Hematopoietic multipotent progenitor cell (in vitro differentiated cells): ENCODE data around the gene TMEM240. TPM values are rescaled to one million over a fixed set of nuclear protein-coding genes. Genes with fewer than 3 reads are reported as not detected.
"Not testable (repeated sequence)": the region's sequence is repeated elsewhere in the genome, so short reads cannot be mapped to it uniquely, and the experiment has no call there.

ENCODE experiments used
- DNase-seq, 3 donors: peaks; one replicate each; pipeline ENCODE4 v3.0.0-alpha.2; 2011 to 2015; ENCODE audit warnings: low read depth in 2 of 3, low spot score in 2 of 3
- total RNA-seq: library from RNA; depleted of rRNA; stranded (reverse); fragments of >200 nt; gene quantifications from one replicate; pipeline ENCODE4 v1.2.3, GENCODE V29; 2012

The TMEM240 gene
- total RNA-seq, 1 donor = 1.1 TPM

DNA sequence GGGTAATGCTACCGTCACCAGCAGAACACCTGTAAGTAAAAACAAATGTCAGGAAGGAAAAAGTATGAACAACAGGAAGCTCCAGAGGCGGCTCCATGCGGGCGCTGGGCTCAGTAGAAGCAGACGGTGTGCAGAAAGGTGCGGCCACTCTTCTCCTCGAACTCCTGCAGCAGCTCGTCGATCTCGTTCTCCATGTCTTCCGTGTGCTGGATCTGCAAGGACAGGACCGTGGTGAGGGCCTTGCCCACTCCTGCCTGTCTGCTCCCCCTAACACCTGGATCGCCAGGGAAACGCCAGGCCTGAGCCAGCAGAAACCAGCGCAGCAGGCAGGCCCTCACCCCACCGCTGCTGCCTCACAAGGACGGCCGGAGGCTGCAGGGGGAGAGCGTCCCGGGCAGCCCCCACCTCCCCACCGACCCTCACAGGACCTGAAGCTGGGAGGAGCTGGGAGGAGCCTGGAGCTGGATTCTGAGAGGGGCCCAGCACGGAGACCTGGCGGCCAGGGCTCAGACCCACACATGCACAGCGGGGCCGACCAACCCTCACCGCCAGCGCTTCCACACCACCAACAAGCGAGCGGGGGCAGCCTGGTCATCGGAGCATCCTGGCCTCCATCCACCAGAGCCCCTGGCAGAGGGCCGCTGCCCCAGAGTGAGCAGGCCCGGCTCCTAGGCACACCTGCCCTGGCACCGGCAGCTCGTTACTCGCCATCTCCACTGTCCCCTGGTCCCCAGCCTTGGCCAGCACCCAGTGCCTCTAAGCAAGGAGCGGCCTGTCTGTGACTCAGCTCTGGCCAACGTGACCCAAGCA, 1.7 kb upstream of the TMEM240 start:
- DNase-seq = no peak

GRCh38 chr1:1540818-1541628, 599 bp upstream of the TMEM240 start:
- no peak for DNase-seq

DNA sequence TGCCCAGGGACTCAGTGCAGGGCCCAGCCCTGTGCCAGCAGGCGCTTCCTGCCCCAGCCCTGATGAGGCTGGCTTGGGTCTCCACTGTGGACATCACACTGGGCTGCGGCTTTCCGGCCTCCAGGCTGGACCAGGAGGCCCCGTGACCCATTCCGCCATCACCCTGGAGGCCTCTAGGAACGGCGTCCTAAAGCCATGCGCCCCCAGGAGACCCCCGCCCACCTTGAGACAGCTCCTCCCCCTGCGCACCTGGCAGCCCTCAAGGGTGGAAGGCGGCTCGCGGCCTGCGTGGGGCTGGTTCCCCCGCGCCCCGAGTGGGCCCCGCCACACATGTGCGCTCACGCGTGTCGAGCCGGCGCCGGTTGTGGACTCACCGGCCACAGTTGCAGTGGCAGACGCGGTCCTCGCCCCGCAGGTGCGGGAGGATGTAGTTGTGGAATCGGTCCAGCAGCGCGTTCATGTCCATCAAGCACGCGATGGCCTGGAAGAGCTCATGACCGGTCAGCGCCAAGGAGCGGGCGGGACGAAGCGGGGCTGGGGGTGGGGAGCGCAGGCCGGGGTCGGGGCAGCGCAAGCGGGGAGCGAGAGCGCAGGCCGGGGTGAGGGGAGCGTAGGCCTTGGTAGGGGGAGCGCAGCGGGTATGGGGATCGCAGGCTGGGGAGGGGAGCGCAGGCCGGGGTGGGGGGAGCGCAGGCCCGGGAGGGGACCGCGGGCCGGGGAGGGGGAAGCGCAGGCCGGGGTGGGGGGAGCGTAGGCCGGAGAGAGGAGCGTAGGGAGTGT, 924 bp downstream of the TMEM240 start:
- no peak for DNase-seq

- no peak for DNase-seq
These were observed 1.5 kb downstream of the TMEM240 start for GRCh38 chr1:1538989-1539309.

DNA sequence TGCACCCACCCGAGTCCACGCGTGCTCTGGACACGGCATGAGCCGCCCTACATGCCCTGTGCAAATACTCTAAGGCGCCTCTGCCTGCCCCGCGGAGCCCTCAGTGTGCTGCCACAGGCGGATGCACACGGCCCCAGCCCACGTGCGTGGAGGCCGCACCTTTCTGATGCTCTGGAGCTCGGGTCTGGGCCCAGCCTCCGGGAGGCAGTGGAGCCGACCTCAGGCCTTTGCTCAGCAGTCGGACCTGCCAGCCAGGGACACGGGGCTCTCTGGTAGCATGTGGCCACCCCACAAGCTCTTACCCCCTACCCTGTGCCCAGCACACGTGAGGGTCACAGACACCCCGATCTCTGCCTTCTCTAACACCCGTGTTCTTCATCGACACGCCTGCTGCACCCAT, 2.1 kb downstream of the TMEM240 start:
- no peak for DNase-seq

DNA sequence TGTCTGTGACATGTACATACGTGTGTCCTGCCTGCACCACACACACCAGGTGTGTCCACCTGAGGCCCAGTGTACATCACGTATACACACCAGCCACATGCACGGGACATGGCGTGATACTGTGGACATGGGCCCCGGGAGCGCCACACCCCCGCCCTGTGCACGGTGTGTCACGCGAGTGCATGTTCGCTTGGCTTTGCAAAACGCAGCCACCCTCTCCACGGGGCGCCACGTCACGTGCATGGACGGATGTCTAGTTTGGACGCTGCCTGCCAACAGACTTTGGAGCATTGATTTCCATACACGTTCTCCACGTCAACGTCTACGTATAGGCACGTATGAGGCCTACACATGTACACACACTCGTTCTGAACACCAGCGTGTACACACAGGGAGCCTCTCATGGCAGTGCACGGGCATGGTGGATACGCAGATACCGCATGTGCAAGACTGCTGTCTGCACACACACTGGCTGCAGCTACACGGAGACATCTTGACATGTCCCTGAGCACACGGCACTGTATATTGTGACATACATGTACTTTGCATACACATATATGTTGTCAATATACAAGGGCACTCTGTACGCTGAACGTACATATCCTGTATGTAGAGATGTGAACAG, 2.7 kb downstream of the TMEM240 start:
- DNase-seq = no peak

DNA sequence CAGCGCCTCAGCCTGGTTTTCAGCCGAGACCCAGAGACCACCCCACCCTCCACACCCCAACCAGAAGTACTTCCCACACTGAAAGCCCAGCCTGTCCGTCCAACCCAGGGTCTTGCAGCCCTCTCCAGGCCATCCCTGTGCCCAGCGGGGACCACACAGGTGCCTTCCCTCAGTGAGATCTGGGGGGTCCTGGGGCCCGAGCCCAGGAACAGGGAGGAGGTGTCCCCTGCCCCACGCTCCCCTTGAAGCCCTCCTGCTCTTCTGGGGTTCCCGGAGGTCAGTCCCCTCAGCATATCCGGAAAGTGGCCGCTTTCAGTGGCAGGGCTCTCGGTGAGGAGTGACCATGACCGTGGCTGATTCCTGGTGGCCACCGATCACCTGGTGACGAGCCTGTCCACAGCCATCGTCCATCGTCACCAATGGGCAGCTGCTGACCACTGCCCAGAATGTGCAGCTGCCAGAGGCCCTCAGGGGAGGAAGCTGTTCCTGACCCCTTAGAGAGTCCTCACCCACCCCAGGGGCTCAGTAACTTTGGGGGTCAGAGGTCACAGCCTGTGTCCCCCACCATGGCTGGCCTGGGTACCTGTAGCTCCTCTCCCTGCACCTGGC, 3.4 kb downstream of the TMEM240 start:
- no peak for DNase-seq

DNA sequence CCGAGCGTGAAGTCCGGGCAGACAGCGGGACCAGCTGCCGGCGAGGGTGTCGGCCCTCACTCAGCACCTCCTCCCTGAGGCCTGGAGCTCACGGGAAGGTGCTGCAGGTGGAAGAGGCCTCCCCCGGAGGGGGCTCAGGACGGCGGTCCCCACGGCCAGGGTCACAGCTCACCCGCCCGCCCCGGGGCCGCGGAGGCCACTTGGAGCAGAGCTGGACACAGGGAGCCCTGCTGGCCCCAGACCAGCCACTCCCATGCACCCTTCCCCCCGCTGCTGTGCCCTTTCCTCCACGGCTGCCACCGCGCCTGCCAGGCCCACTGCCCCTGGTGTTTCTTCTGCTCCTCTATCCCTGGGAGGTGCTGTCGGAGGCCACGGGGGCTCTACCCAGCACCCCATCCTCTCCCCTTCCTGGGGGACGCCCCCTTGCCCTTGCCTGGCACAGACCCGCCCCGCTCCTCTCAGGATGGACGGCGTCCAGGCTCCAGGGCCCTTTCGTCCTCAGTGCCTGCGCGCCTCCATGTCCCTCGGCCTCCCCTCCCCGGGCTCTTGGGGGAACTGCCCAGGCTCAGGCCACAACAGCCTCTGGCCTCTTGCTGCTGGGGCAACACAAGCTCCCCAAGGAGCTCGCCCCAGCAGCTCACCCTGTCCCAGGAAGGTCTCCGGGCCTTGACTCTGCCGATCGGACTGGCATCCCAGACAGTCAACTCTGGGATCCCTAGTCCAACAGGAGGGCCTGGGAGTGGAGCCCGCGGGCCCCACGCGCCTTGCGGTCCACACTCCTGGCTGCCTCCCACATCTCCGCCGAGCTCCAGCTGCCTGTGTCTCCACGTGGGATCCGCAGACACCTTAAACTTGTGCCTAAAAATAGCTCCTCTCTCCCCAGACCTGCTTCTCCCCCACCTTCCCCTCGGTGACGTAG, 4.1 kb downstream of the TMEM240 start:
- no peak for DNase-seq

DNA sequence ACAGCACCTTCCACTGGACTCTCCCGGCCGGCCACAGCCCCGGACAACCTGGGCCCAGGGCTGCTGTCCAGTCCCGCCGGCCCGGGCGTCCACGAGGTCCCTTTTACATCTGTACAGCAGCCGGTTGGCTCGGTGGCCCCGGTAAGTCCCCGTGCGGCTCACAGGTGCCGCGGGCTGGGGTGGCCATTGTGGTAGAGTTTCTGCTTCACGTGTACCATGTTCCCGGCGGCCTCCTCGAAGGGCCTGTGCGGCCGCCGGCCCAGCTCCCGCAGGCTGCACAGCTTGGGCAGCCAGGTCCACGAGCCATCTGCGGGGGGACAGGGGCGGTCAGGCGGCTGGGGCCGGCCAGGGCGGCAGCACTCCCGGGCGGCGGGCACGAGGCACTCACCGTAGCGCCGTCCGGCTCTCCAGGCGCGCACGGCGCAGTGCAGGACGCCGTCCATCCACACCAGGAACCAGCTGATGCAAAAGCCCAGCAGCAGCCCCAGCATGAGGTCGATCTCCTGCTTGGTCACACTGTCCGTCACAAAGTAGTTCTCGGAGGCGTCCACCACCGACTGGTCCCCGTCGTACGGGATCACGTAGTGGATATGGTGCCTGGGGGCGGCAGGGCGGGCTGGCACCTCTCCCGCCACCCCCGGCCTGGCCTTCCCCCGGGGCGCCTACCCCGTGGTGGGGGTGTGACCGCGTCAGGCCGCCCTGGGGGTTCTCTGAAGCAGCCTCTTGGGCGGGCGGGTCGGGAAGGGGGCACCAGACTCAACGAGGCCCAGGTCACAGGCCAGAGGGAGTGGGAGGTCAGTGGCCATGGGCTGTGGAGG, 5.0 kb downstream of the TMEM240 start:
- DNase-seq = no peak

GRCh38 chr1:1534401-1535154, 5.8 kb downstream of the TMEM240 start:
- DNase-seq = no peak

DNA sequence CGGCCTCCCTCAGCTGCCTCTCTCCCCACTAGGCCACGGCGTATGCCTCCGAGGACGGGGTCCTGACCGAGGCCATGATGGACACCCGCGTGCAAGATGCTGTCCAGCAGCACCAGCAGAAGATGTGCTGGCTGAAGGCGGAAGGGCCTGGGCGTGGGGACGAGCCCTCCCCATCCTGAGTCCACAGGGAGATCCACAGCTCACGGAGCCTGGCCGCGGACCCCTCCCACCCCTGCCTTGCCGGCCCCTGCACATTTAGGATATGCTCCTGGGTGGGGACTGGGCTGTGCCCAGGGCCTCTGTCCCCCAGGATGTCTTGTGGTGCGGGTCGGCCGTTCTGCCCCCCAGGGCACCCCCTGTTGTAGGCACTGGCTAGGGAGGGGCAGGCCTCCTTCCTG, 6.5 kb downstream of the TMEM240 start:
- not testable (repeated sequence) for DNase-seq

GRCh38 chr1:1533176-1533893, 7.1 kb downstream of the TMEM240 start:
- not testable (repeated sequence) for DNase-seq

DNA sequence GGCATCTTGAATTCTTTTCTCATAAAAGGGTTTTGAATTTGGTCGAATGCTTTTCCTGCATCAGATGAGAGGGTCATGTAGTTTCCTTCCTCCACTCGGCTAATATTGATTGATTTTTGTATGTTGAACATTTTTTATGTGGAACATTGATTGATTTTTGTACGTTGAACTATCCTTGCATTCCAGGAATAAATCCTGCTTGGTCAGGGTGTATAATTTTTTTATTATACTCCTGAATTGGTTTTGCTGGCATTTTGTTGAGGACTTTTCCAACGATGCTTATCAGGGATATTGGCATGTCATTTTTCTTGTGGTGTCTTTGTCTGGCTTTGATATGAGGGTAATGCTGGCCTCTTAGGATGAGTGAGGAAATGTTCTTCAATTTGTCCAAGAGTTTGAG, 8.5 kb downstream of the TMEM240 start:
- DNase-seq = no peak

GRCh38 chr1:1529936-1530335, 10.5 kb downstream of the TMEM240 start:
- DNase-seq = no peak

DNA sequence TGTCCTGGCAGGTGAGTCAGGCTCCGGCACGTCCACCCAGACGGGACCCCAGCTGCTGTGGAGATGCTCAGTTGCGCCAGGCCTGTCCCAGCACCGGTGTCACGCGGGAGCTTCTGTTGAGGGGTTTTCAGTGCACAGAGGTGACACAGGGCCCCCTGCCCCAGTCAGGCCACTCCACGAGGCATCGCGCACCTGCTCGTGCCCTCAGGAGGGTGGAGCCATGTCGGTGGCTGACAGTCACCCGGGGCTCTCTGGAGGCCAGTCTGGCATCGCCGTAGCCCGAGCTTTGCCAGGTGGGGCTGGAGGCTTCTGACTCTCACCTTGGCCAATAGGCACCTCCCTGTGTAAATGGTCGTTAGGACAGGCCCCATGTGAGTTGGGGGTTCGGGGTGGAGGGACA, 11.1 kb downstream of the TMEM240 start:
- no peak for DNase-seq

DNA sequence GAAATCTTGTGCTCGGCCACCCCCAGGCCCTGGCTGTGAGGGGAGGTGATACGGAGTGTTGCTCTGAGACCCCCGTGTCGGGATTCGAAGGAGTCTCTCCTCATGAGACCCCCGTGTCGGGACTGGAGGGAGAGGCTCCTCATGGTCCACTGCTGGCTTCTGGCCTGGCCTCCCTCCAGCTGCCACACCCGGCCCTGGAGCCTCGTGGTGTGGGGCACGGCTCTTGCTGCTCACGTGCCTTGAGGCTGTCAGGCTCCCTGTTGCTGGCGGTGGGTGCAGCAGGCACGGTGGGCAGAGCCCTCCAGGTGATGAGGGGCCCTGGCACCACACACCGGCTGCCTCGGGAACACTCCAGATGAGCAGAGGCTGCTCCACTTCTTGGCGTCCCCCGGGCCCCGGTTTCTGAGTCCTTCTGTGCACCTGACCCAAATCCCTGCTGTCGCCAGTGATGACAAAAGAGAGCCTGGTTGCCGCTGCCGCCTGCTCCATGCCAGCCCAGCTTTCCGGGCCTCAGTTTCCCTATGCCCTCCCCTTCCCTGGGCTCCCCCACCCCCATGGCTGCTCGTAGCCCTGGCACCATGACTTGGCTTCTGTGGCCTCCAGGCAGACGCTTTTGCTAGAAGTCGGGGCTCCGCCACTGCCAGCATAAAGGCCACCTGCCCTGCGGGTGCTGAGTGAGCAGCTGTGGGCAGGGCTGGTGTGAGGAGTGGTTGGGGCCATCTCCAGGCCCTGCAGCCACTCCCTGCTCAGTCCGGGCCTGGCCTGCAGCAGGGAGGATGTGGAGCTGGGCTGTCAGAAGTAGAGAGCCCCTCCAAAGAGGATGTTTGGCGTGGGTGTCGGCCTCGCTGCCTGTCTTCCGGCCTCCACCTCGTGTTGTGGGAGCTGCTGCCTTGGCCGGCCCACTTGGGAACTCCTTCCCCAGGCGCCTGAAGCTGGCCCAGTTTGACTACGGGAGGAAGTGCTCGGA, 11.8 kb downstream of the TMEM240 start:
- DNase-seq = no peak
